ENCODE results near the gene STON1.
A peak's percentile ranks its signal among the peaks of the same experiment; 100 is the strongest.

The STON1 gene
- total RNA-seq, result 2.9 to 3.6 (median 3.3) reads per million in 3 donors

GRCh38 chr2:48530033-48530811 lies at the start of gene STON1:
Gene STON1, plus strand, starts transcription at chr2:48530154. Its CDS starts 50,480 bp downstream, at chr2:48580634.
- Histone ChIP-seq H3K36me3 (ENCODE audit: control insufficient read depth, insufficient read depth, low read length) (no peaks in the 10 kb centered on the region), H3K4me1 (ENCODE audit: control insufficient read depth, insufficient read depth, low read length, poor library complexity, severe bottlenecking) (peaks cover 6% of the 10 kb centered on the region), H3K27me3 (replicated peaks; ENCODE audit: control insufficient read depth, insufficient read depth, low read length, poor library complexity, severe bottlenecking) (no peaks in the 10 kb centered on the region), H3K27ac (ENCODE audit: insufficient read depth, low read length, poor library complexity, severe bottlenecking) (no peak within 1 kb of the TSS), H3K9me3 (ENCODE audit: control insufficient read depth, low read length) (no peaks in the 10 kb centered on the region), H3K4me3 (ENCODE audit: insufficient read depth, low read depth, low read length, poor library complexity, severe bottlenecking) (peak within 1 kb of the TSS; percentile 79)
- DNase-seq, result peak; percentile 4 to 16 (median 8)

- peaks cover 42% of the 10 kb centered on the region for H3K36me3 ChIP-seq (ENCODE audit: control insufficient read depth, insufficient read depth, low read length)
- DNase-seq, result no peak
These were observed 49.4 kb upstream of the STON1 start for GRCh38 chr2:48480526-48480925.

DNA sequence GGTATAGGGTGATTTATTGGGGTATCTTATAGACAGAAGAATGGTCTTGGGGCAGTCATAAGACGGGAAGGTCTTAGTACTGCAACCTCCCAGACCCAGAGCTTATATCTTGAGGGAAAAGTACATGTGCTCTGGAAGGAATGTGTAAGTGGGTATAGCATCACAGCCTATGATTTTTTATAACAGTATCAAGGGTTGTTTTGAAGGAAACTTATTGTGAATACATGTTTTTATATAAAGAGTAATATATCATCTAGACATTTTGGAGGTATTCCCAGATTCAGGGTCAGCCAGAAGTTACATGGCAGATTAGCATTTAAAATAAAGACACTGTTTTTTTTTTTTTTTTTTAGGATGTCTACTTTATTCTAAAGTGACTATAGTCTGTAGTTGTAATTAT lies 47.6 kb upstream of the STON1 start:
- Histone ChIP-seq H3K4me1 (ENCODE audit: control insufficient read depth, insufficient read depth, low read length, poor library complexity, severe bottlenecking) (no peaks in the 10 kb centered on the region), H3K36me3 (ENCODE audit: control insufficient read depth, insufficient read depth, low read length) (peaks cover 55% of the 10 kb centered on the region), H3K27me3 (replicated peaks; ENCODE audit: control insufficient read depth, insufficient read depth, low read length, poor library complexity, severe bottlenecking) (no peaks in the 10 kb centered on the region), H3K9me3 (ENCODE audit: control insufficient read depth, low read length) (no peaks in the 10 kb centered on the region), H3K4me3 (ENCODE audit: insufficient read depth, low read depth, low read length, poor library complexity, severe bottlenecking) (no peak overlapping the region), H3K27ac (ENCODE audit: insufficient read depth, low read length, poor library complexity, severe bottlenecking) (no peak overlapping the region)
- no peak for DNase-seq

More at GRCh38 chr2:48480526-48480925, 49.4 kb upstream of the STON1 start:
- H3K27ac ChIP-seq (ENCODE audit: insufficient read depth, low read length, poor library complexity, severe bottlenecking), result no peak overlapping the region
- H3K4me1 ChIP-seq (ENCODE audit: control insufficient read depth, insufficient read depth, low read length, poor library complexity, severe bottlenecking), result no peaks in the 10 kb centered on the region
- no peak overlapping the region for H3K4me3 ChIP-seq (ENCODE audit: insufficient read depth, low read depth, low read length, poor library complexity, severe bottlenecking)
- H3K27me3 ChIP-seq (replicated peaks; ENCODE audit: control insufficient read depth, insufficient read depth, low read length, poor library complexity, severe bottlenecking), result no peaks in the 10 kb centered on the region
- H3K9me3 ChIP-seq (ENCODE audit: control insufficient read depth, low read length), result no peaks in the 10 kb centered on the region

GRCh38 chr2:48482769-48483168 lies 47.2 kb upstream of the STON1 start:
- peaks cover 56% of the 10 kb centered on the region for H3K36me3 ChIP-seq (ENCODE audit: control insufficient read depth, insufficient read depth, low read length)
- DNase-seq, result no peak
- H3K4me1 ChIP-seq (ENCODE audit: control insufficient read depth, insufficient read depth, low read length, poor library complexity, severe bottlenecking), result no peaks in the 10 kb centered on the region
- H3K27me3 ChIP-seq (replicated peaks; ENCODE audit: control insufficient read depth, insufficient read depth, low read length, poor library complexity, severe bottlenecking), result no peaks in the 10 kb centered on the region
- no peak overlapping the region for H3K4me3 ChIP-seq (ENCODE audit: insufficient read depth, low read depth, low read length, poor library complexity, severe bottlenecking)
- no peaks in the 10 kb centered on the region for H3K9me3 ChIP-seq (ENCODE audit: control insufficient read depth, low read length)
- H3K27ac ChIP-seq (ENCODE audit: insufficient read depth, low read length, poor library complexity, severe bottlenecking), result no peak overlapping the region

GRCh38 chr2:48483506-48483905 lies 46.4 kb upstream of the STON1 start:
- H3K27me3 ChIP-seq (replicated peaks; ENCODE audit: control insufficient read depth, insufficient read depth, low read length, poor library complexity, severe bottlenecking), result no peaks in the 10 kb centered on the region
- no peak for DNase-seq
- no peaks in the 10 kb centered on the region for H3K4me1 ChIP-seq (ENCODE audit: control insufficient read depth, insufficient read depth, low read length, poor library complexity, severe bottlenecking)
- H3K27ac ChIP-seq (ENCODE audit: insufficient read depth, low read length, poor library complexity, severe bottlenecking), result no peak overlapping the region
- H3K4me3 ChIP-seq (ENCODE audit: insufficient read depth, low read depth, low read length, poor library complexity, severe bottlenecking), result no peak overlapping the region
- H3K9me3 ChIP-seq (ENCODE audit: control insufficient read depth, low read length), result no peaks in the 10 kb centered on the region
- H3K36me3 ChIP-seq (ENCODE audit: control insufficient read depth, insufficient read depth, low read length), result peaks cover 56% of the 10 kb centered on the region

- H3K36me3 ChIP-seq (ENCODE audit: control insufficient read depth, insufficient read depth, low read length), result peaks cover 53% of the 10 kb centered on the region
- no peaks in the 10 kb centered on the region for H3K4me1 ChIP-seq (ENCODE audit: control insufficient read depth, insufficient read depth, low read length, poor library complexity, severe bottlenecking)
- no peak for DNase-seq
- H3K27me3 ChIP-seq (replicated peaks; ENCODE audit: control insufficient read depth, insufficient read depth, low read length, poor library complexity, severe bottlenecking), result no peaks in the 10 kb centered on the region
- no peaks in the 10 kb centered on the region for H3K9me3 ChIP-seq (ENCODE audit: control insufficient read depth, low read length)
- no peak overlapping the region for H3K27ac ChIP-seq (ENCODE audit: insufficient read depth, low read length, poor library complexity, severe bottlenecking)
- H3K4me3 ChIP-seq (ENCODE audit: insufficient read depth, low read depth, low read length, poor library complexity, severe bottlenecking), result no peak overlapping the region
These were observed 46.0 kb upstream of the STON1 start for GRCh38 chr2:48483916-48484315.

- Histone ChIP-seq H3K4me1 (ENCODE audit: control insufficient read depth, insufficient read depth, low read length, poor library complexity, severe bottlenecking) (no peaks in the 10 kb centered on the region), H3K4me3 (ENCODE audit: insufficient read depth, low read depth, low read length, poor library complexity, severe bottlenecking) (no peak overlapping the region), H3K9me3 (ENCODE audit: control insufficient read depth, low read length) (no peaks in the 10 kb centered on the region), H3K36me3 (ENCODE audit: control insufficient read depth, insufficient read depth, low read length) (peaks cover 40% of the 10 kb centered on the region), H3K27me3 (replicated peaks; ENCODE audit: control insufficient read depth, insufficient read depth, low read length, poor library complexity, severe bottlenecking) (no peaks in the 10 kb centered on the region), H3K27ac (ENCODE audit: insufficient read depth, low read length, poor library complexity, severe bottlenecking) (no peak overlapping the region)
- DNase-seq, result no peak
These were observed 41.4 kb upstream of the STON1 start for GRCh38 chr2:48488545-48488944.

- no peaks in the 10 kb centered on the region for H3K27me3 ChIP-seq (replicated peaks; ENCODE audit: control insufficient read depth, insufficient read depth, low read length, poor library complexity, severe bottlenecking)
- H3K4me1 ChIP-seq (ENCODE audit: control insufficient read depth, insufficient read depth, low read length, poor library complexity, severe bottlenecking), result no peaks in the 10 kb centered on the region
- no peaks in the 10 kb centered on the region for H3K9me3 ChIP-seq (ENCODE audit: control insufficient read depth, low read length)
- H3K4me3 ChIP-seq (ENCODE audit: insufficient read depth, low read depth, low read length, poor library complexity, severe bottlenecking), result no peak overlapping the region
- peaks cover 40% of the 10 kb centered on the region for H3K36me3 ChIP-seq (ENCODE audit: control insufficient read depth, insufficient read depth, low read length)
- no peak overlapping the region for H3K27ac ChIP-seq (ENCODE audit: insufficient read depth, low read length, poor library complexity, severe bottlenecking)
- no peak for DNase-seq
These were observed 33.1 kb upstream of the STON1 start for GRCh38 chr2:48496849-48497248.

GRCh38 chr2:48504647-48505327 lies 25.2 kb upstream of the STON1 start:
- Histone ChIP-seq H3K36me3 (ENCODE audit: control insufficient read depth, insufficient read depth, low read length) (peaks cover 15% of the 10 kb centered on the region), H3K4me1 (ENCODE audit: control insufficient read depth, insufficient read depth, low read length, poor library complexity, severe bottlenecking) (peaks cover 11% of the 10 kb centered on the region), H3K4me3 (ENCODE audit: insufficient read depth, low read depth, low read length, poor library complexity, severe bottlenecking) (no peak overlapping the region), H3K27ac (ENCODE audit: insufficient read depth, low read length, poor library complexity, severe bottlenecking) (no peak overlapping the region), H3K9me3 (ENCODE audit: control insufficient read depth, low read length) (no peaks in the 10 kb centered on the region), H3K27me3 (replicated peaks; ENCODE audit: control insufficient read depth, insufficient read depth, low read length, poor library complexity, severe bottlenecking) (no peaks in the 10 kb centered on the region)
- no peak for DNase-seq

- DNase-seq, result no peak
- H3K36me3 ChIP-seq (ENCODE audit: control insufficient read depth, insufficient read depth, low read length), result peaks cover 20% of the 10 kb centered on the region
- no peak overlapping the region for H3K4me3 ChIP-seq (ENCODE audit: insufficient read depth, low read depth, low read length, poor library complexity, severe bottlenecking)
- H3K27me3 ChIP-seq (replicated peaks; ENCODE audit: control insufficient read depth, insufficient read depth, low read length, poor library complexity, severe bottlenecking), result no peaks in the 10 kb centered on the region
- no peaks in the 10 kb centered on the region for H3K9me3 ChIP-seq (ENCODE audit: control insufficient read depth, low read length)
- H3K27ac ChIP-seq (ENCODE audit: insufficient read depth, low read length, poor library complexity, severe bottlenecking), result no peak overlapping the region
- peaks cover 14% of the 10 kb centered on the region for H3K4me1 ChIP-seq (ENCODE audit: control insufficient read depth, insufficient read depth, low read length, poor library complexity, severe bottlenecking)
These were observed 22.8 kb upstream of the STON1 start for GRCh38 chr2:48507111-48507510.

Data from effector memory CD4-positive, alpha-beta T cell (primary cell).